Neural crest cell (in vitro differentiated cells): Measurements from ENCODE around the gene PA2G4. TPM values are rescaled to one million over a fixed set of nuclear protein-coding genes. Genes with fewer than 3 reads are reported as not detected.
A peak's percentile ranks its signal among the peaks of the same experiment; 100 is the strongest.
"Not testable (repeated sequence)": the region's sequence is repeated elsewhere in the genome, so short reads cannot be mapped to it uniquely, and the experiment has no call there.

ENCODE experiments used
- DNase-seq: peaks from one replicate; pipeline ENCODE4 v3.0.0; 2021; ENCODE audit warnings: low read depth, mixed read lengths, low spot score
- H3K27ac Mint-ChIP-seq: one replicate; pipeline ENCODE4 v1.8.0; 2021; ENCODE audit warnings: mild to moderate bottlenecking, mixed read lengths; ENCODE audit not compliant: unreplicated experiment
- H3K27me3 Mint-ChIP-seq: 2 replicates; pipeline ENCODE4 v1.8.0; 2021; ENCODE audit warnings: low read depth, mild to moderate bottlenecking, mixed read lengths
- H3K36me3 Mint-ChIP-seq: 2 replicates; pipeline ENCODE4 v1.8.0; 2021; ENCODE audit warnings: low read depth, mild to moderate bottlenecking, mixed read lengths
- H3K4me1 Mint-ChIP-seq: 2 replicates; pipeline ENCODE4 v1.8.0; 2021; ENCODE audit warnings: mixed read lengths
- H3K4me3 Mint-ChIP-seq: one replicate; pipeline ENCODE4 v1.8.0; 2021; ENCODE audit warnings: mild to moderate bottlenecking, mixed read lengths
- H3K9me3 Mint-ChIP-seq: 2 replicates; pipeline ENCODE4 v1.8.0; 2021; ENCODE audit warnings: mixed read lengths
- long read RNA-seq: library from polyadenylated mRNA; unstranded; transcript quantifications from one replicate; pipeline ENCODE4 v2.0.0, GENCODE V29; 2020
- total RNA-seq: library from RNA; stranded (reverse); gene quantifications from 2 replicates; pipeline ENCODE4 v1.2.1, GENCODE V29; 2021
- TF ChIP-seq, protein P1 (sequence below): fragments of 200-600 bp; sonication (generic); conservative IDR thresholded peaks from 2 replicates; pipeline ENCODE4 v1.5.0; 2021; ENCODE audit warnings: antibody characterized with exemption, mild to moderate bottlenecking

Gene PA2G4
- total RNA-seq = 201 and 213 TPM in 2 replicates
- long read RNA-seq, transcript PA2G4-201 (13 exons, 2,577 nt) = major isoform, 47 of 243 reads
- long read RNA-seq, partial matches to known transcripts = 180 of 243 reads
- long read RNA-seq, other reads (novel, unspliced or antisense) = 16 of 243 reads

DNA sequence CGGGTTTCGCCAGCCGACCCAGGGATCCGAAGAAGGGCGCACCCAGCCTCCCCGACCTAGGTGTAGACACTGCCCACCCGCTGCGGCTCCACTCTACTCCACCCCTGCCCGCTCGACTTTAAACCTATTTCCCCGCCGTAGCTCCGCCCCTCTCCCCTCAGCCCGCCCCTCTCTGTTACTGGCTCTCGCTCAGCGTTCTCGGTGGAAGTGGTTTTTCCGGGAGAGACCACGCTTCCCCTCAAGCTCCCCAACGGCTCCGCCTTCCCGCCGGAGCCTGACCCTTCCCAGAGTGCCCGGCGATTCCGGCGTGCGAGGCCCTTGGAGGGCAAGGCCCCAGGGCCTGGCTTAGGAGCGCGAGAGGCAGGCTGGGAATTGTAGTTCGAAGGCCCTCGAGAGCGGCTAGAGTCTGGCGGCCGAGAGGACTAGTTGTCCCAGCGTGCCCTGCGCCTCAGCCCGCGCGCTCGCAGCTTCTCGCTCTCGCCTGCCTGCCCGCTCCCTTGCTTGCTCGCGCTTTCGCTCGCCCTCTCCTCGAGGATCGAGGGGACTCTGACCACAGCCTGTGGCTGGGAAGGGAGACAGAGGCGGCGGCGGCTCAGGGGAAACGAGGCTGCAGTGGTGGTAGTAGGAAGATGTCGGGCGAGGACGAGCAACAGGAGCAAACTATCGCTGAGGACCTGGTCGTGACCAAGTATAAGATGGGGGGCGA lies at the start of gene PA2G4:
PA2G4 (plus strand) TSS at position 451 of the 706 bp plus-strand sequence; CDS start at position 630, 179 bp downstream.
- Mint-ChIP-seq H3K27me3 (no peaks in the 10 kb centered on the region), H3K36me3 (peaks cover 9% of the 10 kb centered on the region), H3K27ac (peak within 1 kb of the TSS; percentile 97), H3K4me3 (peak within 1 kb of the TSS; percentile 98), H3K4me1 (peaks cover 37% of the 10 kb centered on the region), H3K9me3 (no peaks in the 10 kb centered on the region)
- DNase-seq = peak; percentile 94
- TF ChIP-seq, protein P1, sequence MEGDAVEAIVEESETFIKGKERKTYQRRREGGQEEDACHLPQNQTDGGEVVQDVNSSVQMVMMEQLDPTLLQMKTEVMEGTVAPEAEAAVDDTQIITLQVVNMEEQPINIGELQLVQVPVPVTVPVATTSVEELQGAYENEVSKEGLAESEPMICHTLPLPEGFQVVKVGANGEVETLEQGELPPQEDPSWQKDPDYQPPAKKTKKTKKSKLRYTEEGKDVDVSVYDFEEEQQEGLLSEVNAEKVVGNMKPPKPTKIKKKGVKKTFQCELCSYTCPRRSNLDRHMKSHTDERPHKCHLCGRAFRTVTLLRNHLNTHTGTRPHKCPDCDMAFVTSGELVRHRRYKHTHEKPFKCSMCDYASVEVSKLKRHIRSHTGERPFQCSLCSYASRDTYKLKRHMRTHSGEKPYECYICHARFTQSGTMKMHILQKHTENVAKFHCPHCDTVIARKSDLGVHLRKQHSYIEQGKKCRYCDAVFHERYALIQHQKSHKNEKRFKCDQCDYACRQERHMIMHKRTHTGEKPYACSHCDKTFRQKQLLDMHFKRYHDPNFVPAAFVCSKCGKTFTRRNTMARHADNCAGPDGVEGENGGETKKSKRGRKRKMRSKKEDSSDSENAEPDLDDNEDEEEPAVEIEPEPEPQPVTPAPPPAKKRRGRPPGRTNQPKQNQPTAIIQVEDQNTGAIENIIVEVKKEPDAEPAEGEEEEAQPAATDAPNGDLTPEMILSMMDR = no peak

DNA sequence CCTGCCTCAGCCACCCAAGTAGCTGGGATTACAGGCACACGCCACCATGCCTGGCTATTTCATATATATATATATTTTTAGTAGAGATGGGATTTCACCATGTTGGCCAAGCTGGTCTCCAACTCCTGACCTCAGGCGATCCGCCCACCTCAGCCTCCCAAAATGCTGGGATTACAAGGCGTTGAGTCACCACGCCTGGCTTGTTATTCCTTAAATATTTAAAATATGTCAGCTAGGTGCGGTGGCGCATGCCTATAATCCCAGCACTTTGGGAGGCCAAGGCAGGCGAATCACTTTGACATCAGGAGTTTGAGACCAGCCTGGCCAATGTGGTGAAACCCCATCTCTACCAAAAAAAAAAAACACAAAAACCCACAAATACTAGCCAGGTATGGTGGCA lies 44.4 kb upstream of the PA2G4 start:
- DNase-seq = not testable (repeated sequence)

DNA sequence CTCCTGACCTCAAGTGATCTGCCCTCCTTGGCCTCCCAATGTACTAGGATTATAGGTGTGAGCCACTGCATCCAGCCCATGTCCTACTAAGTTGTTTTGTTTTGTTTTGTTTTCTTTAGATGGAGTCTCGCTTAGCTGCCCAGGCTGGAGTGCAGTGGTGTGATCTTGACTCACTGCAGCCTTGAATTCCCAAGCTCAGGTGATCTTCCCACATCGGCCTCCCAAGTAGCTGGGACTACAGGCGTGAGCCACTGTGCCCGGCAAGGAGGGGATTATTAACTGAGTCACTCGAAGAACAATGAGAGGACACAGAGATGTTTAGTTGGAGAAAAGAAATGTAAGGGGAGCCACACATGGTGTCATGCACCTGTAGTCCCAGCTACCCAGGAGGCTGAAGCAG lies 42.4 kb upstream of the PA2G4 start:
- no peak overlapping the region for H3K27ac Mint-ChIP-seq
- TF ChIP-seq, protein P1 = no peak
- H3K4me1 Mint-ChIP-seq = no peaks in the 10 kb centered on the region

More for the DNA sequence above, 44.4 kb upstream of the PA2G4 start:
- not testable (repeated sequence) for H3K4me3 Mint-ChIP-seq, H3K36me3 Mint-ChIP-seq, H3K4me1 Mint-ChIP-seq, H3K27ac Mint-ChIP-seq, H3K27me3 Mint-ChIP-seq, H3K9me3 Mint-ChIP-seq

DNA sequence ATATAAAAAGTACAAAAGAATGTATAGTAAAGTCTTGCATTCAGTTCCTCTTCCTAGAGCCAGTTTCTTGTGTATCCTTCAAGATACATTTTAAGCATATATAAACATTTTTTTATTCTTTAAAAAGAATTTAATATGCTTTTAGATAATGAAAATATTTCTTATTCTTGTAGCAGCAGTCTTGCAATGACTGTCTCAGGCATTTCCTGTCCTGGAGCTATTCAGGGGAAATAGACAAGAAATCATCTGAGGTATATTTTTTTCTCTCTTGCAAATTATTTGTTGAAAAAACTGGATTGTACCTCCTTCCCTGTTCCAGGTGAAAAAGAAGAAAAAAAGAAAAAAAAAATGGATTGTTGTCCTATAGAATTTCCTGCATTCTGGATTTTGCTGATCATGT lies 41.4 kb upstream of the PA2G4 start:
- H3K4me3 Mint-ChIP-seq = no peak overlapping the region
- no peaks in the 10 kb centered on the region for H3K4me1 Mint-ChIP-seq
- DNase-seq = no peak
- H3K27ac Mint-ChIP-seq = no peak overlapping the region
- no peaks in the 10 kb centered on the region for H3K36me3 Mint-ChIP-seq
- no peaks in the 10 kb centered on the region for H3K9me3 Mint-ChIP-seq
- TF ChIP-seq, protein P1 = no peak
- H3K27me3 Mint-ChIP-seq = no peaks in the 10 kb centered on the region

More for the DNA sequence above, 42.4 kb upstream of the PA2G4 start:
- Mint-ChIP-seq H3K27me3 (no peaks in the 10 kb centered on the region), H3K36me3 (no peaks in the 10 kb centered on the region), H3K4me3 (no peak overlapping the region), H3K9me3 (no peaks in the 10 kb centered on the region)
- DNase-seq = no peak

DNA sequence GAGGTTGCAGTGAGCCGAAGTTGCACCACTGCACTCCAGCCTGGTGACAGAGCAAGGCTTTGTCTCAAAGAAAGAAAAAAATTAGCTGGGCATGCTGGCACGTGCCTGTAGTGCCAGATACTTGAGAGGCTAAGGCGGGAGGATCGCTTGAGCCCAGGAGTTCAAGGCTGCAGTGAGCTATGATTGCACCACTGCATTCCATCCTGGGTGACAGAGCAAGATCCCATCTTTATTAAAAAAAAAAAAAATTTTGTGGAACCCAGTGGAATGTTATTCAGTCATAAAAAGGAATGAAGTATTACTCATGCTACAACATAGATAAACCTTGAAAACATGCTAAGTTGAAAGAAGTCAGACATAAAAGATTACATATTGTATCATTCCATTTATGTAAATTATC lies 32.7 kb upstream of the PA2G4 start:
- no peaks in the 10 kb centered on the region for H3K9me3 Mint-ChIP-seq
- H3K4me1 Mint-ChIP-seq = no peaks in the 10 kb centered on the region
- H3K36me3 Mint-ChIP-seq = no peaks in the 10 kb centered on the region
- DNase-seq = no peak
- H3K27ac Mint-ChIP-seq = no peak overlapping the region
- TF ChIP-seq, protein P1 = no peak
- H3K27me3 Mint-ChIP-seq = no peaks in the 10 kb centered on the region
- H3K4me3 Mint-ChIP-seq = no peak overlapping the region

DNA sequence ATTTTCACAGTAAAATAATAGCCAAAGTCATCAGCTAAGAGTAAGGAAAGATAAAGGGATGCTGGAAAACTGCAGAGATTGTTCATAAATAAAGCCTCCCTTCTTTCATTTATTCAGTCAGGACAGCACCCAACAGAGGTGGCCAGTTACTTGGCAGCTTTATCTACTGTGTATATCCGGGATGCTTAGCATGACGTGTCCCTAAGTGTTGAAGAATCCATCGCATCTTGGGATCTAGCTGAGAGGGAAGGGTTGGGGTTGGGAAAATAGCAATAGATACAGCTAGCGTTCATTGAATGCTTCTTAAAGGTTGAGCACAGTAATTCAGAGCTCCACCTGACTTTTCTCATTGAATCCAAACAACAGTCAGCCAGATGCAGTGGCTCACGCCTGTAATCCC lies 30.0 kb upstream of the PA2G4 start:
- H3K9me3 Mint-ChIP-seq = no peaks in the 10 kb centered on the region
- H3K27me3 Mint-ChIP-seq = peaks cover 7% of the 10 kb centered on the region
- no peaks in the 10 kb centered on the region for H3K36me3 Mint-ChIP-seq
- no peak overlapping the region for H3K27ac Mint-ChIP-seq
- H3K4me3 Mint-ChIP-seq = no peak overlapping the region
- TF ChIP-seq, protein P1 = no peak
- peaks cover 6% of the 10 kb centered on the region for H3K4me1 Mint-ChIP-seq
- no peak for DNase-seq

DNA sequence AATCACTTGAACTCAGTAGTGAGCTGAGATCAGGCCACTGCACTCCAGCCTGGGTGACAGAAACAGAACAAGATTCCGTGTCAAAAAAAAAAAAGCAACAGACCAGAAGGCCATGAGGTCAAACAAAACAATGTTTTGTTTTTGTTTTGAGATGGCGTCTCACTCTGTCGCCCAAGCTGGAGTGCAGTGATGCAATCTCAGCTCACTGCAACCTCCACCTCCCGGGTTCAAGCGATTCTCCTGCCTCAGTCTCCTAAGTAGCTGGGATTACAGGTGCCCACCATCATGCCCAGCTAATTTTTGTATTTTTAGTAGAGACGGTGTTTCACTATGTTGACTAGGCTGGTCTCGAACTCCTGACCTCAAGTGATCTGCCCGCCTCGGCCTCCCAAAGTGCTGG lies 26.4 kb upstream of the PA2G4 start:
- Mint-ChIP-seq H3K4me3 (peak overlapping the region; percentile 96), H3K4me1 (peaks cover 25% of the 10 kb centered on the region), H3K27me3 (peaks cover 36% of the 10 kb centered on the region)
- not testable (repeated sequence) for H3K9me3 Mint-ChIP-seq, DNase-seq, H3K36me3 Mint-ChIP-seq, H3K27ac Mint-ChIP-seq
